A549 treated with Hydrocortisone at 1 μM for 4 hours (cell line): ENCODE data around the gene INTS11. TPM values are rescaled to one million over a fixed set of nuclear protein-coding genes. Genes with fewer than 3 reads are reported as not detected.

ENCODE experiments used
- total RNA-seq: library from RNA; stranded (reverse); fragments of 200-300 nt; extraction: Qiagen RNA extraction; gene quantifications from 5 replicates; pipeline ENCODE4 v1.2.3, GENCODE V29; 2022

Gene INTS11
- total RNA-seq: 53.7 to 59.5 TPM (median 54.7 TPM) in 5 replicates

DNA sequence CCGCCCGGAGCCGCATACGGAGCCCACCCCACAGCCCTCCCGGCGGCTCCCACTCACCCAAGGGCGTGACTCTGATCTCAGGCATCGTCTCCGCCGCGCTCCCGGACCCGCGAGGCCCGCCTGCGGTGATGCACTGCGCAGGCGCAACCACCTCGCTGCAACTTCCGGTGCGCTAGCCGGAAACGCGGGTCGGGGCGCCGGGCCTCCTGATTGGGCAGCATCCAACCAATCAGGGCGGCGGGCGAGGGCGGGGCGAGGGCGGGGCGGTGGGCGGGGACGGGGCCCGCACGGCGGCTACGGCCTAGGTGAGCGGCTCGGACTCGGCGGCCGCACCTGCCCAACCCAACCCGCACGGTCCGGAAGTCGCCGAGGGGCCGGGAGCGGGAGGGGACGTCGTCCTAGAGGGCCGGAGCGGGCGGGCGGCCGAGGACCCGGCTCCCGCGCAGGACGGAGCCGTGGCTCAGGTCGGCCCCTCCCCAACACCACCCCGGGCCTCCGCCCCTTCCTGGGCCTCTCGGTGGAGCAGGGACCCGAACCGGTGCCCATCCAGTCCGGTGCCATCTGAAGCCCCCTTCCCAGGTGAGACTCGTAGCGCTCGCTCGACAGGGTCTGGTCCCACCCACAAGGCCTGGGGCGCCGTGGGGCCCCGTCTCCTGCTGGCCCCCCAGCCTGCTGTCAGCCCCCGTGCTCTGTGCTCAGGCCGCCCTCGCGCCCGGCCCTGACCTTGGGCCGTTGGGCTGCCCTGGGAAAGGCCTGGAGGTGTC, at the start of gene INTS11, which contains the start of gene CPTP:
Gene INTS11, minus strand, starts transcription at position 137 of the 764 bp plus-strand sequence. Its CDS starts 52 bp downstream, at position 85.
Gene CPTP, plus strand, starts transcription at position 279 of the 764 bp plus-strand sequence. CDS start 2,109 bp downstream, outside the sequence.

GRCh38 chr1:1358433-1359271, 34.2 kb upstream of the INTS11 start, which contains the start of gene MXRA8:
TSS of gene MXRA8 (minus strand) at chr1:1358555. CDS start at chr1:1358504, 51 bp downstream.

GRCh38 chr1:1349256-1350012, 25.0 kb upstream of the INTS11 start, which contains the start of gene DVL1:
TSS of gene DVL1 (minus strand) at chr1:1349418. CDS start at chr1:1349065, 353 bp downstream.

DNA sequence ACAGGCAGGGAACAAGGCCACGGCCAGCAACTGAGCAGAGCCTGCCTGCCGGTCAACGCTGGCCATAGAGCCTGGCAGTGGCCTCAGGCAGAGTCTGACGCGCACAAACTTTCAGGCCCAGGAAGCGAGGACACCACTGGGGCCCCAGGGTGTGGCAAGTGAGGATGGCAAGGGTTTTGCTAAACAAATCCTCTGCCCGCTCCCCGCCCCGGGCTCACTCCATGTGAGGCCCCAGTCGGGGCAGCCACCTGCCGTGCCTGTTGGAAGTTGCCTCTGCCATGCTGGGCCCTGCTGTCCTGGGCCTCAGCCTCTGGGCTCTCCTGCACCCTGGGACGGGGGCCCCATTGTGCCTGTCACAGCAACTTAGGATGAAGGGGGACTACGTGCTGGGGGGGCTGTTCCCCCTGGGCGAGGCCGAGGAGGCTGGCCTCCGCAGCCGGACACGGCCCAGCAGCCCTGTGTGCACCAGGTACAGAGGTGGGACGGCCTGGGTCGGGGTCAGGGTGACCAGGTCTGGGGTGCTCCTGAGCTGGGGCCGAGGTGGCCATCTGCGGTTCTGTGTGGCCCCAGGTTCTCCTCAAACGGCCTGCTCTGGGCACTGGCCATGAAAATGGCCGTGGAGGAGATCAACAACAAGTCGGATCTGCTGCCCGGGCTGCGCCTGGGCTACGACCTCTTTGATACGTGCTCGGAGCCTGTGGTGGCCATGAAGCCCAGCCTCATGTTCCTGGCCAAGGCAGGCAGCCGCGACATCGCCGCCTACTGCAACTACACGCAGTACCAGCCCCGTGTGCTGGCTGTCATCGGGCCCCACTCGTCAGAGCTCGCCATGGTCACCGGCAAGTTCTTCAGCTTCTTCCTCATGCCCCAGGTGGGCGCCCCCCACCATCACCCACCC, 6.9 kb upstream of the INTS11 start, which contains the start of gene TAS1R3:
Gene TAS1R3, plus strand, starts transcription at position 213 of the 898 bp plus-strand sequence. Its CDS starts 66 bp downstream, at position 279.

GRCh38 chr1:1307923-1308755, 16.3 kb downstream of the INTS11 start, which contains the start of the genes ACAP3 and PUSL1:
TSS of gene ACAP3 (minus strand) at chr1:1307930. CDS start at chr1:1307815, 115 bp downstream.
TSS of gene PUSL1 (plus strand) at chr1:1308597. CDS start at chr1:1308644, 47 bp downstream.

DNA sequence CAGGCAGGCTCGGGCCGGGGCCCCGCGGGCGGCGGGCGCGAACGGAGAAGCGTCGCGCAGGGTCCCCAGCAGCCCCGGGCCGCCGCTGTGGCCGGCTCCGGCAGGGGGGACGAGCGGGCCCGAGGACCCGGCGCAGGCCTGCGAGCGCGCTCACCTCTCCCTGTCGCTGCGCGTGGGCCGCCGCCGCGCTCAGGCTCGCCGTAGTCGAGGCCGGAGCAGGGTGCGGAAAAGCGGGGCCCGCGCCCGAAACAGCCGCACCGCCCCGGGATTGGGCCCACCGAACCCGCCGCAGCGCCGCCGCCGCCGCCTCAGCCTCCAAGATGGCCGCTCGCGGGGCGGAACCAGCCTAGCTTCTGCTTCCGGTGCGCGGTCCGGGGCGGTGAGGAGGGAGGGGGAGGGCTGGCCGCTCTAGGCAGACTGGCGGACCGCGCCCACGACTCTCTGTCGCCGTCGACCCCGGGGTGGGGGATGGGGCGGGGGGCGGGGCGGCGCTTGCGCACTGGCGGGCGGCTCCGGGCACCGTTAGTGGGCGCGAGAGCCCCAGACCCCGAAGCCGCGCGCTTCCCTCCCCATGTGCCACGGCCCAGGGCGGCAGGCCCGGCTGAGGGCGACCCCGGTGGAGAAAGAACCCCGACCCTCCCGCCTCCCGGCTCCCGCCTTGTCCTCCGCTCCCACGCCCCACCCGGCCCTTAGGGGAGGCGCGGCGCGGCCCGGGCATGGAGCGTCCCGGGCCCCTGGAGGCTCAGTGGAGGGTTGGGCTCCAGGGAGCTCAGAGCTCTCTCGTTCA, 50.8 kb downstream of the INTS11 start, which contains the start of gene UBE2J2:
Gene UBE2J2, minus strand, starts transcription at position 343 of the 787 bp plus-strand sequence. CDS start 5,862 bp downstream, outside the sequence.

Other genes with a start within 250 kb of the INTS11 start
- 9.2 to 14.7 TPM (median 13.6 TPM) in 5 replicates for gene C1orf159, start 208.6 kb downstream of the INTS11 start, total RNA-seq
- not detected in 5 replicates for gene TTLL10, start 150.8 kb downstream of the INTS11 start, total RNA-seq
- 0.17 to 0.42 TPM in 2 of 5 replicates, not detected in the others for gene TNFRSF18, start 118.1 kb downstream of the INTS11 start, total RNA-seq
- 0.09 to 0.34 TPM (median 0.25 TPM) in 3 of 5 replicates, not detected in the others for gene TNFRSF4, start 110.5 kb downstream of the INTS11 start, total RNA-seq
- gene SDF4, start 92.7 kb downstream of the INTS11 start, total RNA-seq: 113 to 131 TPM (median 122 TPM) in 5 replicates
- gene B3GALT6, start 92.4 kb downstream of the INTS11 start, total RNA-seq: 11.3 to 19.2 TPM (median 17.6 TPM) in 5 replicates
- 0.97 to 2.3 TPM (median 1.3 TPM) in 5 replicates for gene C1QTNF12, start 77.9 kb downstream of the INTS11 start, total RNA-seq
- 36.7 to 49.8 TPM (median 47.1 TPM) in 5 replicates for gene UBE2J2, start 50.8 kb downstream of the INTS11 start, total RNA-seq
- 0.76 to 1.3 TPM (median 0.84 TPM) in 5 replicates for gene SCNN1D, start 44.2 kb downstream of the INTS11 start, total RNA-seq
- 12.0 to 17.3 TPM (median 13.6 TPM) in 5 replicates for gene ACAP3, start 16.7 kb downstream of the INTS11 start, total RNA-seq
- 14.3 to 24.7 TPM (median 22.7 TPM) in 5 replicates for gene PUSL1, start 16.1 kb downstream of the INTS11 start, total RNA-seq
- gene CPTP, start 142 bp upstream of the INTS11 start, total RNA-seq: 17.2 to 23.3 TPM (median 21.9 TPM) in 5 replicates
- gene TAS1R3, start 6.6 kb upstream of the INTS11 start, total RNA-seq: 0.07 to 0.24 TPM (median 0.20 TPM) in 5 replicates
- 50.0 to 68.0 TPM (median 63.0 TPM) in 5 replicates for gene DVL1, start 24.8 kb upstream of the INTS11 start, total RNA-seq
- 0.12 to 0.25 TPM (median 0.16 TPM) in 5 replicates for gene MXRA8, start 33.9 kb upstream of the INTS11 start, total RNA-seq
- 95.4 to 183 TPM (median 168 TPM) in 5 replicates for gene AURKAIP1, start 50.5 kb upstream of the INTS11 start, total RNA-seq
- 42.3 to 54.3 TPM (median 50.5 TPM) in 5 replicates for gene CCNL2, start 74.7 kb upstream of the INTS11 start, total RNA-seq
- 128 to 154 TPM (median 130 TPM) in 5 replicates for gene MRPL20, start 82.6 kb upstream of the INTS11 start, total RNA-seq
- 0.06 to 0.14 TPM (median 0.14 TPM) in 3 of 5 replicates, not detected in the others for gene ANKRD65, start 96.6 kb upstream of the INTS11 start, total RNA-seq
- gene VWA1, start 111.0 kb upstream of the INTS11 start, total RNA-seq: 4.1 to 15.8 TPM (median 12.9 TPM) in 5 replicates
- gene ATAD3C, start 125.0 kb upstream of the INTS11 start, total RNA-seq: not detected in 5 replicates
- 1.3 to 3.2 TPM (median 2.9 TPM) in 5 replicates for gene ATAD3B, start 147.1 kb upstream of the INTS11 start, total RNA-seq
- gene ATAD3A, start 187.5 kb upstream of the INTS11 start, total RNA-seq: 31.1 to 37.8 TPM (median 35.1 TPM) in 5 replicates
- 0.24 to 0.70 TPM (median 0.38 TPM) in 4 of 5 replicates, not detected in the other for gene TMEM240, start 216.0 kb upstream of the INTS11 start, total RNA-seq